ENCODE results near the gene VWCE.

GRCh38 chr11:61315260-61315659 is 20.1 kb upstream of the VWCE start:
- no peak for TF ChIP-seq EZH2phosphoT487 (IDR thresholded peaks at IDR 0.05; ENCODE audit: borderline replicate concordance)
- TF ChIP-seq REST (IDR thresholded peaks at IDR 0.05; ENCODE audit: low read depth), result no peak
- no peak for TF ChIP-seq TCF7L2 (IDR thresholded peaks at IDR 0.05; ENCODE audit: borderline replicate concordance, extremely low read depth, insufficient read depth, insufficient read length)
- TF ChIP-seq YY1 (IDR thresholded peaks at IDR 0.05; ENCODE audit: extremely low read depth, insufficient replicate concordance, low read depth, low read length), result no peak
- no peak for TF ChIP-seq ATF3 (IDR thresholded peaks at IDR 0.05)
- no peak for TF ChIP-seq ZFX (IDR thresholded peaks at IDR 0.05)
- no peak for TF ChIP-seq FOSL1 (IDR thresholded peaks at IDR 0.05; ENCODE audit: low read depth)
- TF ChIP-seq CEBPB (IDR thresholded peaks at IDR 0.05; ENCODE audit: low read depth), result no peak
